ENCODE data around the gene C11orf87.

DNA sequence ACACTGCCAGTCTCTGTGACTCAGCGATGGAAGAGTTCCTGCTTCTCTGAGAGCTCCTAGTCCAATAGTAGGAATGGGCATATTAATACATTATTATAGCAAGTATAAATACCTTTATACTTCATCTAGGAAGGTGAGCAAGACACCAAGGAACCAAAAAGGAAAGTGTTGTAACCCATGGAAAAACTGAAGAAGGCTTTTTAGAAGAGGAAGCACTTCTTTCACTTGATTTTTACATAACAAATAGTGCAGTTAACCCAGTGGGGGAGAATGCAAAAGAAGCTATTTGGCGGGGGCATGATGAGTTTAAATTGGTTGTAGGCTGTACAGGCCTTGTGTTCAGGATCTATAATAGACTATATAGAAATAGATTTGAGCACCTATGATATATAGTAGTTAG, 31.2 kb upstream of the C11orf87 start:
- TF ChIP-seq POLR2A (IDR thresholded peaks at IDR 0.05) (no peak), CTCF (IDR thresholded peaks at IDR 0.05) (no peak)
